ENCODE measurements around the gene KLHL29. TPM values are rescaled to one million over a fixed set of nuclear protein-coding genes. Genes with fewer than 3 reads are reported as not detected.

Gene KLHL29
- total and polyA plus RNA-seq, 2 experiments from 2014 or later: 1.5 to 6.5 TPM

- DNase-seq (ENCODE audit: low spot score) (no peak), ATAC-seq (no peak)
- Histone ChIP-seq H3K27me3 (ENCODE audit: insufficient read depth) (peaks cover 11% of the 10 kb centered on the region), H3K4me1 (ENCODE audit: insufficient read depth) (peaks cover 5% of the 10 kb centered on the region; the same call in 1 of the 2 replicates), H2AFZ (no peak overlapping the region), H3F3A (replicated peaks; ENCODE audit: low read depth) (no peaks in the 10 kb centered on the region), H3K79me2 (replicated peaks; ENCODE audit: insufficient read depth) (no peaks in the 10 kb centered on the region), H3K4me3 (no peak overlapping the region), H3K4me2 (no peak overlapping the region), H3K9me2 (ENCODE audit: insufficient read depth) (0 out of 2 replicates have a peak, but pooled peaks cover 4% of the 10 kb centered on the region), H4K20me1 (replicated peaks; ENCODE audit: insufficient read depth) (no peaks in the 10 kb centered on the region), H3K36me3 (ENCODE audit: insufficient read depth) (no peaks in the 10 kb centered on the region), H3K27ac (ENCODE audit: low read depth) (no peak overlapping the region)
- Mint-ChIP-seq H3K27me3 (ENCODE audit: insufficient read depth, low read depth, poor library complexity) (peaks cover 10% of the 10 kb centered on the region), H3K36me3 (ENCODE audit: low read depth) (no peaks in the 10 kb centered on the region), H3K4me3 (no peak overlapping the region), H3K9me3 (no peaks in the 10 kb centered on the region), H3K27ac (no peak overlapping the region), H3K4me1 (peaks cover 13% of the 10 kb centered on the region)
- TF ChIP-seq CTCF (conservative IDR thresholded peaks at IDR 0.05; ENCODE audit: low read depth in 2 of 2): no peak
- no peak for TF ChIP-seq ZNF331 (CRISPR knock-in tag; IDR thresholded peaks at IDR 0.05; ENCODE audit: low read depth)
- no peak for TF ChIP-seq ZNF462 (CRISPR knock-in tag; IDR thresholded peaks at IDR 0.05)
- no peak for TF ChIP-seq ETS1 (IDR thresholded peaks at IDR 0.05)
- no peak for TF ChIP-seq JUNB (IDR thresholded peaks at IDR 0.05; ENCODE audit: unreplicated experiment)
- no peak for TF ChIP-seq CREB1 (CRISPR knock-in tag; IDR thresholded peaks at IDR 0.05; ENCODE audit: low read depth)
- no peak for TF ChIP-seq NANOG (IDR thresholded peaks at IDR 0.05; ENCODE audit: borderline replicate concordance)
- TF ChIP-seq POLR2AphosphoS5 (IDR thresholded peaks at IDR 0.05; ENCODE audit: low read depth): no peak
- no peak for TF ChIP-seq STAT1 (IDR thresholded peaks at IDR 0.05; ENCODE audit: unreplicated experiment)
- no peak for TF ChIP-seq ZNF114 (CRISPR knock-in tag; IDR thresholded peaks at IDR 0.05)
- no peak for TF ChIP-seq EZH2 (IDR thresholded peaks at IDR 0.05; ENCODE audit: low read depth, unreplicated experiment)
- no peak for TF ChIP-seq REST (IDR thresholded peaks at IDR 0.05; ENCODE audit: unreplicated experiment)
- TF ChIP-seq EZH2phosphoT487 (IDR thresholded peaks at IDR 0.05; ENCODE audit: unreplicated experiment): no peak
Observed at GRCh38 chr2:23363268-23363667, 21.7 kb upstream of the KLHL29 start.
